K562 (cell line): ENCODE results near the gene MED19. TPM values are rescaled to one million over a fixed set of nuclear protein-coding genes. Genes with fewer than 3 reads are reported as not detected.

Source experiments
- GABPB1 ChIP-seq: sonication (generic); formaldehyde crosslinking; IDR thresholded peaks from 2 replicates; pipeline ENCODE4 v1.8.0; 2022; ENCODE audit warnings: mild to moderate bottlenecking, missing genetic modification reagents
- HDAC2 ChIP-seq: fragments of 450-650 bp; IDR thresholded peaks from 2 replicates; pipeline ENCODE4 v1.6.1; 2016; ENCODE audit warnings: mild to moderate bottlenecking
- HIVEP1 ChIP-seq: fragments of 250-450 bp; sonication (Bioruptor Pico); IDR thresholded peaks from 2 replicates; pipeline ENCODE4 v1.4.0; 2020; ENCODE audit warnings: mild to moderate bottlenecking
- NCOA2 ChIP-seq, 2 experiments: fragments of 450-650 bp; IDR thresholded peaks; 2 replicates each; pipeline ENCODE4 v1.6.1; 2018; ENCODE audit warnings: mild to moderate bottlenecking in 2 of 2, moderate library complexity in 1 of 2; ENCODE audit not compliant: partially characterized antibody in 2 of 2
- SMAD3 ChIP-seq: fragments of 450-650 bp; formaldehyde crosslinking; conservative IDR thresholded peaks from 2 replicates; pipeline ENCODE4 v1.4.0; 2020; ENCODE audit warnings: mild to moderate bottlenecking
- U2AF1 ChIP-seq: fragments of 200-400 bp; formaldehyde crosslinking; optimal IDR thresholded peaks from 2 replicates; pipeline ENCODE3; 2017; ENCODE audit warnings: mild to moderate bottlenecking, low read depth, low read length, moderate library complexity
- ZEB2 ChIP-seq: fragments of 450-650 bp; IDR thresholded peaks from 2 replicates; pipeline ENCODE4 v1.6.1; 2016
- ZNF589 ChIP-seq: fragments of 200-800 bp; sonication (Bioruptor generic); IDR thresholded peaks from 2 replicates; pipeline ENCODE4 v1.6.1; 2016; ENCODE audit warnings: low read depth, missing genetic modification characterization, missing compliant biosample characterization
- polyA plus RNA-seq, 8 experiments: library from polyadenylated mRNA; depleted of rRNA in 4 of 8; stranded (reverse) in 5 of 8; unstranded in 3 of 8; fragments of >200 nt; fragmentation: Nextera tagmentation in 2 of 8; fragmentation: Illumina TruSeq in 1 of 8; extraction: Ambion mirVana in 2 of 8; extraction: Trizol in 1 of 8; gene quantifications; 2 replicates each; pipeline versions ENCODE4 v1.2.1 to v1.2.3, GENCODE V29; 2011 to 2014; ENCODE audit warnings: inconsistent platforms in 1 of 8, missing spikeins in 1 of 8
- total RNA-seq, 7 experiments: library from RNA; depleted of rRNA in 6 of 7; stranded (reverse); fragments of >200 nt in 6 of 7; fragmentation: Illumina TruSeq in 2 of 7; extraction: Trizol in 2 of 7; gene quantifications; 2 replicates each; pipeline versions ENCODE4 v1.2.1 to v1.2.3, GENCODE V29; 2011 to 2021; ENCODE audit warnings: low replicate concordance in 1 of 7
- TF ChIP-seq, protein P1 (sequence below), 2 experiments: fragments of 450-650 bp in 1 of 2; IDR thresholded peaks; 2 replicates each; pipeline ENCODE4 v1.6.1; 2011 to 2017; ENCODE audit warnings: low read depth in 2 of 2, antibody characterized with exemption in 1 of 2, borderline replicate concordance in 1 of 2, low read length in 1 of 2, mild to moderate bottlenecking in 1 of 2, mixed read lengths in 1 of 2; ENCODE audit not compliant: control insufficient read depth in 1 of 2
- TF ChIP-seq, protein P2 (sequence below), 2 experiments: IDR thresholded peaks in 1 of 2; conservative IDR thresholded peaks in 1 of 2; 2 replicates each; pipeline ENCODE4 v1.6.1; 2016; ENCODE audit warnings: low read depth in 2 of 2, mild to moderate bottlenecking in 1 of 2, missing compliant biosample characterization in 1 of 2, missing genetic modification characterization in 1 of 2, moderate library complexity in 1 of 2
- TF ChIP-seq, protein P3 (sequence below): fragments of 200-800 bp; sonication (Bioruptor generic); IDR thresholded peaks from 2 replicates; pipeline ENCODE4 v1.6.1; 2017; ENCODE audit warnings: missing genetic modification characterization, missing compliant biosample characterization
- TF ChIP-seq, protein P4 (sequence below), 2 experiments: fragments of 150-350 bp in 1 of 2; IDR thresholded peaks; 2 replicates each; pipeline ENCODE4 v1.6.1; 2012 to 2016; ENCODE audit warnings: low read depth in 2 of 2, low read length in 2 of 2, mild to moderate bottlenecking in 1 of 2, moderate library complexity in 1 of 2

MED19 gene
- total and polyA plus RNA-seq, 9 of the 15 experiments (the other 6 are each of a cell fraction or from before 2014, with no cell fraction given): 7.3 to 23.5 (median 15.0) TPM

DNA sequence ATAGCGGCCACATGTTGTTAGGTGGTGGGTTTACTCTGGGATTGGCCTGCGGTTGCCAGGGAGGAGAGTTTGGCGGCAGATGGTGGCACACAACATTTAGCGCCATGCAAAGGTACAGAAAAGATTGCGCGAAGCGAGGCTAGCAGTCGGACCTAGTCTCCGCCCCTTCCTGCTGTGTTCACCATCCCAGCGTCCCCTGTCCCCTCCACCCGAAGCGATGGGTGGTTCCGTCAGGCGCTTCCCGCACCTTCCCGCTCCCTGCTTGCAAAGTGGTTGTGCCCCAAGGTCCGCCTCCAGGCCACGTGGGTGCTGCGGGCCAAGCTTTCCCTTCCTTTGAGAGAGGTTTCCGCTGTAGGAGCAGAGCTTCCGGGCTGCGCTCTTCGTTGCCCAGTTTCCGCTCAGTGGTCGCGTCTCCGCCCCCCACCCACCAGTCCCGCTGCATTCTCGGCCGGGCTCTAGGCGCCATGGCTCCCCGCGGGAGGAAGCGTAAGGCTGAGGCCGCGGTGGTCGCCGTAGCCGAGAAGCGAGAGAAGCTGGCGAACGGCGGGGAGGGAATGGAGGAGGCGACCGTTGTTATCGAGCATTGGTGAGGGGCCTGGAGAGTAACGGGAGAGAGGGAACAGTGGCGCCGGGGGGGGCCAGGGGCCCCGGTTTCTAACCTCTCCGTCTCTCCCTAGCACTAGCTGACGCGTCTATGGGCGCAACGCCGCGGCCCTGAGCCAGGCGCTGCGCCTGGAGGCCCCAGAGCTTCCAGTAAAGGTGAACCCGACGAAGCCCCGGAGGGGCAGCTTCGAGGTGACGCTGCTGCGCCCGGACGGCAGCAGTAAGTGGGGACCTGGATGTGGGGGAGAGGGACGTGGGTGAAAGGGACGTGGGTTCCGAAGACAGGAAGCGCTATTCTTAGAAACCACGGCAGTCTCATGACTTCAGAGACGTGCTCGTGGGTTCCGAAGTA, 29.4 kb upstream of the MED19 start, which contains the start of gene SELENOH (continued):
- TF ChIP-seq, protein P1, sequence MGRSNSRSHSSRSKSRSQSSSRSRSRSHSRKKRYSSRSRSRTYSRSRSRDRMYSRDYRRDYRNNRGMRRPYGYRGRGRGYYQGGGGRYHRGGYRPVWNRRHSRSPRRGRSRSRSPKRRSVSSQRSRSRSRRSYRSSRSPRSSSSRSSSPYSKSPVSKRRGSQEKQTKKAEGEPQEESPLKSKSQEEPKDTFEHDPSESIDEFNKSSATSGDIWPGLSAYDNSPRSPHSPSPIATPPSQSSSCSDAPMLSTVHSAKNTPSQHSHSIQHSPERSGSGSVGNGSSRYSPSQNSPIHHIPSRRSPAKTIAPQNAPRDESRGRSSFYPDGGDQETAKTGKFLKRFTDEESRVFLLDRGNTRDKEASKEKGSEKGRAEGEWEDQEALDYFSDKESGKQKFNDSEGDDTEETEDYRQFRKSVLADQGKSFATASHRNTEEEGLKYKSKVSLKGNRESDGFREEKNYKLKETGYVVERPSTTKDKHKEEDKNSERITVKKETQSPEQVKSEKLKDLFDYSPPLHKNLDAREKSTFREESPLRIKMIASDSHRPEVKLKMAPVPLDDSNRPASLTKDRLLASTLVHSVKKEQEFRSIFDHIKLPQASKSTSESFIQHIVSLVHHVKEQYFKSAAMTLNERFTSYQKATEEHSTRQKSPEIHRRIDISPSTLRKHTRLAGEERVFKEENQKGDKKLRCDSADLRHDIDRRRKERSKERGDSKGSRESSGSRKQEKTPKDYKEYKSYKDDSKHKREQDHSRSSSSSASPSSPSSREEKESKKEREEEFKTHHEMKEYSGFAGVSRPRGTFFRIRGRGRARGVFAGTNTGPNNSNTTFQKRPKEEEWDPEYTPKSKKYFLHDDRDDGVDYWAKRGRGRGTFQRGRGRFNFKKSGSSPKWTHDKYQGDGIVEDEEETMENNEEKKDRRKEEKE (IDR thresholded peaks at IDR 0.05; ENCODE audit: borderline replicate concordance in 1 of 2, control insufficient read depth in 1 of 2, low read depth in 2 of 2, low read length in 1 of 2): peak; percentile 46 to 99; a peak in 3 of 4 replicates
- no peak for TF ChIP-seq U2AF1
- TF ChIP-seq, protein P2, sequence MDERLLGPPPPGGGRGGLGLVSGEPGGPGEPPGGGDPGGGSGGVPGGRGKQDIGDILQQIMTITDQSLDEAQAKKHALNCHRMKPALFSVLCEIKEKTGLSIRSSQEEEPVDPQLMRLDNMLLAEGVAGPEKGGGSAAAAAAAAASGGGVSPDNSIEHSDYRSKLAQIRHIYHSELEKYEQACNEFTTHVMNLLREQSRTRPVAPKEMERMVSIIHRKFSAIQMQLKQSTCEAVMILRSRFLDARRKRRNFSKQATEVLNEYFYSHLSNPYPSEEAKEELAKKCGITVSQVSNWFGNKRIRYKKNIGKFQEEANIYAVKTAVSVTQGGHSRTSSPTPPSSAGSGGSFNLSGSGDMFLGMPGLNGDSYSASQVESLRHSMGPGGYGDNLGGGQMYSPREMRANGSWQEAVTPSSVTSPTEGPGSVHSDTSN (CRISPR knock-in tag; IDR thresholded peaks at IDR 0.05; ENCODE audit: low read depth): no peak
- TF ChIP-seq, protein P2 (tag; conservative IDR thresholded peaks at IDR 0.05; ENCODE audit: low read depth): no peak
- TF ChIP-seq, protein P3, sequence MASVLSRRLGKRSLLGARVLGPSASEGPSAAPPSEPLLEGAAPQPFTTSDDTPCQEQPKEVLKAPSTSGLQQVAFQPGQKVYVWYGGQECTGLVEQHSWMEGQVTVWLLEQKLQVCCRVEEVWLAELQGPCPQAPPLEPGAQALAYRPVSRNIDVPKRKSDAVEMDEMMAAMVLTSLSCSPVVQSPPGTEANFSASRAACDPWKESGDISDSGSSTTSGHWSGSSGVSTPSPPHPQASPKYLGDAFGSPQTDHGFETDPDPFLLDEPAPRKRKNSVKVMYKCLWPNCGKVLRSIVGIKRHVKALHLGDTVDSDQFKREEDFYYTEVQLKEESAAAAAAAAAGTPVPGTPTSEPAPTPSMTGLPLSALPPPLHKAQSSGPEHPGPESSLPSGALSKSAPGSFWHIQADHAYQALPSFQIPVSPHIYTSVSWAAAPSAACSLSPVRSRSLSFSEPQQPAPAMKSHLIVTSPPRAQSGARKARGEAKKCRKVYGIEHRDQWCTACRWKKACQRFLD: peak; percentile 88
- TF ChIP-seq ZEB2: peak; percentile 99
- TF ChIP-seq HDAC2: peak; percentile 57
- TF ChIP-seq ZNF589: no peak; the same call in 1 of the 2 replicates
- TF ChIP-seq, protein P4, sequence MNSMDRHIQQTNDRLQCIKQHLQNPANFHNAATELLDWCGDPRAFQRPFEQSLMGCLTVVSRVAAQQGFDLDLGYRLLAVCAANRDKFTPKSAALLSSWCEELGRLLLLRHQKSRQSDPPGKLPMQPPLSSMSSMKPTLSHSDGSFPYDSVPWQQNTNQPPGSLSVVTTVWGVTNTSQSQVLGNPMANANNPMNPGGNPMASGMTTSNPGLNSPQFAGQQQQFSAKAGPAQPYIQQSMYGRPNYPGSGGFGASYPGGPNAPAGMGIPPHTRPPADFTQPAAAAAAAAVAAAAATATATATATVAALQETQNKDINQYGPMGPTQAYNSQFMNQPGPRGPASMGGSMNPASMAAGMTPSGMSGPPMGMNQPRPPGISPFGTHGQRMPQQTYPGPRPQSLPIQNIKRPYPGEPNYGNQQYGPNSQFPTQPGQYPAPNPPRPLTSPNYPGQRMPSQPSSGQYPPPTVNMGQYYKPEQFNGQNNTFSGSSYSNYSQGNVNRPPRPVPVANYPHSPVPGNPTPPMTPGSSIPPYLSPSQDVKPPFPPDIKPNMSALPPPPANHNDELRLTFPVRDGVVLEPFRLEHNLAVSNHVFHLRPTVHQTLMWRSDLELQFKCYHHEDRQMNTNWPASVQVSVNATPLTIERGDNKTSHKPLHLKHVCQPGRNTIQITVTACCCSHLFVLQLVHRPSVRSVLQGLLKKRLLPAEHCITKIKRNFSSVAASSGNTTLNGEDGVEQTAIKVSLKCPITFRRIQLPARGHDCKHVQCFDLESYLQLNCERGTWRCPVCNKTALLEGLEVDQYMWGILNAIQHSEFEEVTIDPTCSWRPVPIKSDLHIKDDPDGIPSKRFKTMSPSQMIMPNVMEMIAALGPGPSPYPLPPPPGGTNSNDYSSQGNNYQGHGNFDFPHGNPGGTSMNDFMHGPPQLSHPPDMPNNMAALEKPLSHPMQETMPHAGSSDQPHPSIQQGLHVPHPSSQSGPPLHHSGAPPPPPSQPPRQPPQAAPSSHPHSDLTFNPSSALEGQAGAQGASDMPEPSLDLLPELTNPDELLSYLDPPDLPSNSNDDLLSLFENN (IDR thresholded peaks at IDR 0.05; ENCODE audit: low read depth in 2 of 2, low read length in 2 of 2): peak in 1 of 2 experiments; percentile 67; a peak in 1 of 4 replicates
- no peak for TF ChIP-seq HIVEP1 (CRISPR knock-in tag)
- TF ChIP-seq NCOA2 (IDR thresholded peaks at IDR 0.05; ENCODE audit: partially characterized antibody in 2 of 2): no peak
- TF ChIP-seq GABPB1 (CRISPR knock-in tag): peak; percentile 99
- TF ChIP-seq SMAD3 (CRISPR knock-in tag): 0 out of 2 replicates have a peak, but pooled peaks have one; percentile 26
